Stimulated activated CD4-positive, alpha-beta T cell treated with anti-CD3 and anti-CD28 coated beads, Interleukin-1b, Interleukin-23, amount 100 ng/mL, for 48 hours (primary cell): ENCODE results near the gene THAP5.

Experiments
- DNase-seq: peaks from one replicate; pipeline ENCODE4 v3.0.0-alpha.2; 2020

Gene THAP5, protein sequence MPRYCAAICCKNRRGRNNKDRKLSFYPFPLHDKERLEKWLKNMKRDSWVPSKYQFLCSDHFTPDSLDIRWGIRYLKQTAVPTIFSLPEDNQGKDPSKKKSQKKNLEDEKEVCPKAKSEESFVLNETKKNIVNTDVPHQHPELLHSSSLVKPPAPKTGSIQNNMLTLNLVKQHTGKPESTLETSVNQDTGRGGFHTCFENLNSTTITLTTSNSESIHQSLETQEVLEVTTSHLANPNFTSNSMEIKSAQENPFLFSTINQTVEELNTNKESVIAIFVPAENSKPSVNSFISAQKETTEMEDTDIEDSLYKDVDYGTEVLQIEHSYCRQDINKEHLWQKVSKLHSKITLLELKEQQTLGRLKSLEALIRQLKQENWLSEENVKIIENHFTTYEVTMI

DNA sequence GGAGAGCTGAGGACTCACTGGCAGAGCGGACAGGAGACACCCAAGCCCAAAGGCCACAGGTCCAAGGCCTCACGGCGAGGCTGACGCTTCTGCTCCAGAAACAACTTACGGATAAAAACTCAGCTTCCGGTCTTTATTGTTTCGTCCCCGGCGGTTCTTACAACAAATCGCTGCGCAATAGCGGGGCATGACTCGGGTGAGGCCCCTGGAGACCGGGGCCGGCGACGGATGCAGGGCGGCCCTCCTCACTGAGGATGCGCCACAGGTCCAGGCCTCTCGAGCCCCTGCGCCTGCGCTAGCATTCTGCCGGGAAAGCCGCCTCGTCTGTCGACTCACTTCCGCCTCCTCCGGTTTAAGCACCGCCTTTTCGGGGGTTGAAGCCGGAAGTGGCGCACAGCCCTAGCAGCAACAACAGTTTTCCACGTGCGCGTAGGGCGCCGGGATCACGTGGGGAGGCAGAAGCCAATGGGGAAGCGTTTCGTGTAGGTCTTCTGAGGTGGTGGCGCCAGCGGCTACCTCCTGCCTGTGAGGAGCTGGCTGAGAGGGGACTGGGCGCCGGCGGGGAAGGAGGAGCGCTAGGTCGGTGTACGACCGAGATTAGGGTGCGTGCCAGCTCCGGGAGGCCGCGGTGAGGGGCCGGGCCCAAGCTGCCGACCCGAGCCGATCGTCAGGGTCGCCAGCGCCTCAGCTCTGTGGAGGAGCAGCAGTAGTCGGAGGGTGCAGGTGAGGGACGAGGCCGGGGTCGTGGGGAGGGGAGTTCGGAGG lies at the start of gene THAP5, which contains the start of gene DNAJB9:
Gene THAP5, minus strand, starts transcription at position 326 of the 765 bp plus-strand sequence. Its CDS starts 137 bp downstream, at position 189.
Gene DNAJB9, plus strand, starts transcription at position 494 of the 765 bp plus-strand sequence. CDS start 1,853 bp downstream, outside the sequence.
- peak; percentile 99 for DNase-seq

DNA sequence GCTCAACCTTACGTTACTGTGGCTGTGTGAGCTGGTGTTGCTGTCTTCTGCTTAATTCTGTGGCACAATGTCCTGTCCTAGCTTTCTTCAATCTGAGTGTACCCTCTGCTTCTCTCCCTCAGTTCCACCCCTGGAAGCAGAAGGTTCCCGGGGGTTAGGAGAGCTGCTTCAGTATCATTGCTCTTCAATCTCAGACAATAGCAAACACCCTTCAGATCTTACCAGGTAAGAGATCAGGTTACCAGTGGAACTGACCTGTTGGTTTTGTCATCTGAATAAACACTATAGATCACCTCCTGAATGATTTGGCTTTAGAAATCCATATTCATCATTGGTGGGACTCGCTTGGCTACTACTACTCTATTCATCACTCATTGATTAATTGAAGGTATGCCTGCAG lies 48.5 kb upstream of the THAP5 start:
- DNase-seq, result no peak

DNA sequence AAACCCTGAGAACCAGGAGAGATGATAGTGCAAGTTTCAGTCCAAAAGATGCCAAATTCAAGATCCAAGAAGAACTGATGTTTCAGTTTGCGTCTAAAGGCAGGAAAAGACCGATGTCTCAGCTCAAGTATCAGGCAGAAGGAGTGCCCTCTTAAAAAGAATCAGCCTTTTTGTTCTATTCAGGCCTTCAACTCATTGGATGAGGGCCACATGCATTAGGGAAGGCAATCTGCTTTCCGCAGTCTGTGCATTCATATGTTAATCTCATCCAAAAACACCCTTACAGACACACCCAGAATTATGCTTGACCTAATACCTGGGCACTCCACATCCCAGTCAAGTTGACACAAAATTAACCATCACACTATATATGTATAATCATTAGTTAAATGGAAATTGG lies 45.4 kb upstream of the THAP5 start:
- no peak for DNase-seq

DNA sequence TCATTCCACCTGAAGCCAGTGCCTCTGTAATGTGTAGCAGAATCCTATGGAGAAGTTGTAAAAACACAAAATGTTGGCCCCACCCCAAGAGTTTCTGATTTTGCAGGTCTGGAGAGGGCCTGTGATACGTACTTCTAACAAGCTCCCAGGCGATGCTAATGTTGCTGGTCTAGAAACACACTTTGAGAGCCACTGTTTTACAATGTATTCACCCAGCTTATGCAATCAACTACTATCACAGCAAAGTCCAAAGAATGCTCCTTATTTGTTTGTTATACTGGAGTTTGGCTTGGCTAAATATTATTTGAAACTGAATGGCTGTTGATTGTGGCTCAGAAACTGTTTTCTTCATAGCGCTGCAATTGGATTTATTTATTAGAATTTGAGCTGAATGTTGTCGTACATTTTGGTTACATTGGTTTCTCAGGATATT lies 44.5 kb upstream of the THAP5 start:
- no peak for DNase-seq

DNA sequence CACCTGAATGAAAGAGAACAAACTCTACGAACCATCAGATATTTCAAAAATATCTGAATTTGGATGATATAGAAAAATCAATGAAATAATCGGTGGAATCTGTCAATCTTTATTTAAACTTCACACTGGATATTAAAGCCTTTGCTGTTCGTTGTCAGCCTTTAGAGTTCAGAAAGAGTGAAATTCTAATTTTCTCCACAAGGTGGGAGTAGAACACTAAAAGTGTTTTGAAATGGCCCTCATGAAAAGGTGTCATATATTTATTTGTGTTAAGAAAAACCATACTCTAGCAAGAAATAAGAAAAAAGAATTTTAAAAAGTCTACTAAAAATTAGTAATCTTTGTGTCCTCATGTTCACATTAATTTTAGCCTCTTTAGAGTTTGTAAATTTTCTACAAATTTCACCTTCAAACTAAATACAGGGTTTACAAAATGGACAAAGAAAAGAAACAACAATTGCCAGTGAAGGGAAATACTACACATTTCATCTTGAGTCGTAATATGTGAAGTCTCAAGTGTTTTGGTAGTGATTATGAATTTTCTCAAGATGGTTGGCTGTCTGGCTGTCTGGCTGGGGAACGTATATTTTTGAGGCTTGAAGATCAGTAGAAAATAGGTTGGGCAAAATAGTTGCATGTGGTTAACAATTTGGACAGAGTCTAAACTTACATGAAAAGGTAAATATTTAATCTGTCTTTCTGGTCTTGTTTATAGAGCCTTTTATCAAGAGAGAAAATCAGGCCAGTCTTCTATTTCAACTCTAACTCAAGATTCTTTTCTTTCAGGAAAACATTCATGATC lies 43.8 kb upstream of the THAP5 start:
- no peak for DNase-seq

DNA sequence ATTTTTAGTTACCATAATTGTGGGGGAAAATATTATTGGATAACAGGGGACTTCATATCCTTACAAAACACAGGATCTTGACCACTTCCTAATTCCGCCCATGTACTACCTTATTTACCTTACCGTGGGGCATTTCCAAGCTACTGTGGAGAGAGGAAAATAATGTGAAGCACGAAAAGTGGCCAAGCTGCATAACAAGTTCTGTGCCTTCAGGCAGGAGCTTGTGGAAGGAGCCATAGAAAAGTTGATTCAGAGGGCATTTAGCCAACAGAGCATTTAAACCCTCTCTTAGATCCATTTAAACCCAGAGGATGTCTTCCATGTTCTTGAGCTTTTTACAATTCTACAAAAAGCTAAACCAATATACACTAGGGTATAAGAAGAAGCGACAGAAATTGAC lies 41.8 kb upstream of the THAP5 start:
- no peak for DNase-seq

DNA sequence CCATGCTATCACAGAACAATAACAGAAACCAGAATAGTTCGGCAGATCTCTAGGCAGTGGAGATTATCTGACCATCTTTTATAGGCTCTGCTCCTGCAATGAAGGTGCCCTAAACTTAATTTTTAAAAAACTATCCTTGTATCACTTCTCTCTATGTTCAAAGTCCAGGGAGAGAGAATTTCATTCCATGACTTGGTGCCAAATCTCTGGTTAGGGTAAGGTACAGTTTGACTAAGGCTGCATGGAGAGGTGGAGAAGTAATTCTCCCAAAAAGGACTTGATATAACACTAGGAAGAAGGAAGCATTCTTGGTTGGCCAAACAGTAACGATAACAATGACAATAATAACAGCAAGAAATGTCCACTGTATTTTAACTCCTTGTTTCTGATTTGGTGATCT lies 40.1 kb upstream of the THAP5 start:
- DNase-seq, result no peak

DNA sequence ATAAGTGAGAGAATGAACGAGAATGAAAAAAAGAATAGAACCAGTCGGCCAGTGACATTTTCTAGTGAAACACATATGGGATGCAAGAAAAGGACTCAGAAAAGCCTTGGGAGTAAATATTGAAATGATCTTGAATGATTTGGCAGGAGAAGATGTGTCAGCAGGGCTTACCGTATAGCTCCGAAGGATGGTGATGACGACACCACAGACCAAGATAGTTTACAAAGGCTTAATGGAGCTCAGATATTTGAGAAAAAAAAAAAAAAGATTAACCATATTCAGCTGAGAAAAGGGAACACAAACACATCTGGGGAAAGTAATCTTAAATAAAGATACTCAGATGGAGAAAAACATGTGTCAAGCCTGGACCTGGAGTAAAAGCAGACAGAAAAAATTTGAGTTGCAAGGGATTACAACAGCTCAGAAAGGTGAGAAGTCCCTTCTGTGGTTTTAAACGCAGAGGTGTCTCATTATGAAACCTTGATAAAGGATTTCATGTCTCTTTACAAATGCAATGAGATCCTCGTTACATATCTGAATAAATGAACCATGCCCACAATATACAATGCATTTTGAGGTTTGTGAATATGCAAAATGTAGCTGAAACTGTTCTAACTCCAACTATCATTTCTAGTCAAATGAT lies 36.2 kb upstream of the THAP5 start:
- DNase-seq, result no peak

DNA sequence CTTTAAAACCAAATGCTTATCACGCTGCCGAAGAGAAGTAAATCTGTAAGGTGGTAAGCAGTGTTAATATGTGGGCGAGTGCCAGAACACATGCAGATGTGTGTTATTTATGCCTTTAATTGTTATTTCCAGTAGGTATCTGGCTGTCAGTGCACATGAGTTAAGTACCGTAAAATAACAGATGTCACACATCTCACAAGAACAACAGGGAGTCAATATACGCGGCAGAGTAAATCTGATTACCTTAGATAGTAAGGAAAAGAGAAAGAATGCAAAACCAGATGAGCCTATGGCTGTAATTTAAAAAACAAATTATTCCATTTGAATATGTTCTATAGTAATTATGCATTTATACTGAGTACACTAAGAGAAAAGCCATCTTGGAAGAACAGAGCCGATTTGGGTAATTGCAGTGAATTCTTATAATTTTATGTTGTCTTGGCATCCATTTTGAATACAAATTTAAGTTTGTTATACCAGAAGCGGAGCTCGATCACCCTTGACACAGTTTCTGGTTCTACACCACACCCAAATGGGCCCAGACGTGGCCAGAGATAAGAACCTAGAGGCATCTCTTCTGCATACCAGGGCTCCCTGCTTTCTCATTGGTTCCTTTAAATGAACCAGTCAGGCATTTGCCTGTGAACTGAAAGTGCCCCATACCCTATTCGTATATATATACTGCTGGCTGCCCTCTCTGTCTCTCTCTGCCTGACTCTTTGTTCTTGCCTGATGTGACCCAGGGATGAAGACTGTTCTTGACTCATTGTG lies 35.0 kb upstream of the THAP5 start:
- DNase-seq, result no peak

DNA sequence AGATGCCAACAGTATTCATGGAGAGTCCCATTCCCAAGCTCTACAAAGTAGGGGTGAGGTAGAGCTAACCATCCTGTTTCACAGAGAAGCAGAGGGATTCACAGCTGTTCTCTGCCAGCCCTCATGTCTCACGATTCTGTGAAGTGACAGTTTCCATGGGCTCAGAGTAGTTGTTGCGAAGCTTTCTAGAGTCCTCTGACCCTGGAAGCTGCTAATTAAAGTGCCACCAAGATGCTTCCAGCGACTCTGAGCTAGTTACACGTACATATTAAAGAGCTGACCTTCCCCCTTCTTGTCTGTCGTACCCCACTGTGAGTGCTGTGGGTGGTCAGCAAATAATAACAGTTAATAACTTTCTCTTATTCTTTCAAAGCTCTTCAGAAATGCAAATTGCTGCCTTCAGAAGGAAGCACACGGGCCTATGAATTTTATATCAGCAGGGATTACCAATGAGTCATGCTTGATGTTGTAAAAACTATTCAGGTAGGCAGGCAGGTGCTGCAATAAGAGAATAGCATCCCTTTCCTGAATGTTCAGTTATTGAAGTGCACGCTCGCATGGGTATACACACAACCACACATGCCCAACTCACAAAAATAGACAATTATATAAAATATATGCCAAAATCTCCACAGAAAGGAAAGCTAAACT lies 34.3 kb upstream of the THAP5 start:
- DNase-seq, result no peak

DNA sequence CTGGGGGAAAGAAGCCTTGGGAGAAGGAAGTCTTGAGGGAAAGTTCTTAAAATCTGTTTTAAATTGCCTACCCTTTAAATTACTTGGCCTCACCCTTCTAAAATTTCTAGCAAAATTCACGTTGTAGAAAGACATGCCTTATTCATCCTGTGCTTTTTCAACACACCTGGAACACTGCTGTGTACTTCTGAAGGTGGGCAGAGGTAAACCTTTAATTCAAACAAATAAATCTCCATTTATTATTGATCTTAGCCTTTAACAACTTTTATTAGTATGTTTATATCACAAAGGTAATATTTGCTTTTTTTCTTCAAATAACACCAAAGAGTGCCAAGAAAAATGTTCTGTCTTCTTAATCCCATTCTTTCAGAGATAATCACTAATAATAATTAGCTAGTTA lies 30.9 kb upstream of the THAP5 start:
- DNase-seq, result no peak

DNA sequence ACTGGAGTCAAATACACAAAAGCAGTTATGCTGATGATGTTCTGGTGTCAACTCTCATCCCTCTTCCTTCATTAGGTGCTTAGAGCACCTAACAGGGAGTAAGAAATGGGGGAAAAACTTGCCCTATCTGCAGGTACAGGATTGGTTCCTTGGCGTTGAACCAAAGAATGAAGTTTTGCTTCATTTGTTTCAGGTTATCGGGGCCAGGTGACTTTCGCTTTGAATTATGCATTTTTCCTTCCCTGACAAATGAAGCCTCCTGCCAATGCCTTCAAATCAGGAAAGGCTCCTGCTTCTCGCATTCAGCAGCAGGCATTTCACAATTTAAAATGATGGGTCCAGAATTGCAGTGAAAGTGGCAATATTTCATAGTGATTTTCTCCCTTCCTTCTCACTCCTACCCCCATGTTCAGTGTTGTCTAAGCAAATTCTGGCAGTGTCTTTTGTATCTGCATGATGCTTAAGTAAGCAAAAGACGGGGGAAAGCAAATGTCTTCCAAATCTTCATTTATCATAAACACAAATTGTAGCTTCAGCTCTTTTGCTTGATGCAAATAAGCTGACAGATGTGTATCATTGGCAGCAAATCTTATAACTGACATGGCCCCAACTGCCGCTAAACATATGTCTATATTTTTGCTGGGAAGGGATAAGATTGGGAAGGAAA lies 29.5 kb upstream of the THAP5 start:
- no peak for DNase-seq

DNA sequence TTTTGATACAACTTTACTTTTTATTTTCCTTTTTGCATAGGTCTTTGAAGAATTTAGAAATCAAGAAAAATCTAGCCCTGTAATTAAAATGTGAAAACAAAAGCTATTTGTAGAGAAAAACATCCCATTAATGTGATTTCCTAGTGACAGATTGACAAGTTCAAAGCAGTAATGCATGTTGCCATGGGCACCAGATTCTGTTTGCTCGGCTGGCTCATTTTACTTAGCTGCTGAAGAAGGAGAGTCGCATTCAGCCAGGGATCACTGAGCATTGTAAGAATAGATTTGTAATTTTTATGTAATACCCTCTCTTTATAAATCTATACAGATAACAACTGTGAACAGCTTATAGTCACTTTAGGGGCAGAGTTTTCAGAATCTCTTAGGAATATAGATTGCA lies 28.6 kb upstream of the THAP5 start:
- DNase-seq, result no peak

DNA sequence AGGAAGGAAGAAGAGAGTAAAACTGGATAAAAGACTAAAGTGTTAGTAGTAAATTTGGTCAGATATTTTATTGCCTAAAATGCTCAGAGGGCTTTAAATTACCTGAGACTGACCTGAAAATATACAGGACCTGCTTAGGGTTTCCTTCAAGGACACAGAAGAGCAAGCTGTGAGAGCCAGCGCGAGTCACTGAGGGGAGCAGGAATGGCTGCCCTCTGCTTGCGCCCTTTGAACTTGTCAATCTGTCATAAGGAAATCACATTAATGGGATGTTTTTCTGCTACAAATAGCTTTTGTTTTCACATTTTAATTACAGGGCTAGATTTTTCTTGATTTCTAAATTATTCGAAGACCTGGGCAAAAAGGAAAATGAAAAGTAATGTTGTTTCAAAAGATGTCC lies 27.1 kb upstream of the THAP5 start:
- DNase-seq, result no peak

DNA sequence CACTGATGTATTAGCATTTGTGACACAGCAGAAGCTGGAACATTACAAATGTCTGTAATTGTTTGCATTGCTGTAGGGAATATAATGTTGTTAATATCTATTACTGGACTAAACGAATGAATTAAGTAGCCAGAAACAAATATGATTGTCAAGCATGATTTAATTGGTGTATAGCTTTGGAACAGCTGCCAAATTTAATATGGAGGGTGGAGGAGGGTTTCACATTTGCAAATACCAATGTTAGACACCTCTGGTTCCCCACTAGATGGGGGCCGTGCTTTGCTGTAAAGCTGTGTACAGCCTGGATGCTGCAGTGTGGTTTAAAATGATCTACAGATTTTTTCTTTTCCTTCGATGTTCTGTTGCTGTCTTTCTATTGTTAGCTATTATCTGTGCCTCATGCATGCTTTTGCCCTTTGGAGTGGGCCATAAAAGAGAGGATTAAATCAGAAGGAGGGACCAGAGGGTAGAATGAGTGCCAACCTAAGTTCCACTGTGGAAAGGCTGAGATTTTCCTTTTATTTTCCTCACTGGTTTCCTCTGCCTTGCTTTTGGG lies 23.2 kb upstream of the THAP5 start:
- no peak for DNase-seq

DNA sequence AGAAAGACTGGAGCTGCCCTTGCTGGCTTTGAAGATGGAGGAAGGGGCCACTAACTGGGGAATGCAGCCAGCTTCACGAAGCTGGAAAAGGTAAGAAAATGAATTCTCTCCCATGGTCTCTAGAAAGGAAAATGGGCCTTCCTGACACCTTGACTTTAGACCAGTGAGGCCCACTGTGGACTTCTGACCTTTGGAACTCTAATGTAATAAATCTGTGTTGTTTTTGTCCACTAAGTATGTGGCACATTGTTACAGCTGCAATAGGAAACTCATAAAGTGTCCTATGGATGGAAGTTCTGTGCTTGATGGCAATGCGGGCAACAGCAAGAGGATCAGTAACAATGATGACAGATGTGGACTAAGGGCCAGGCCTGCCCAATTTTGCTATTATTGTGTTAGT lies 21.1 kb upstream of the THAP5 start:
- DNase-seq, result no peak

DNA sequence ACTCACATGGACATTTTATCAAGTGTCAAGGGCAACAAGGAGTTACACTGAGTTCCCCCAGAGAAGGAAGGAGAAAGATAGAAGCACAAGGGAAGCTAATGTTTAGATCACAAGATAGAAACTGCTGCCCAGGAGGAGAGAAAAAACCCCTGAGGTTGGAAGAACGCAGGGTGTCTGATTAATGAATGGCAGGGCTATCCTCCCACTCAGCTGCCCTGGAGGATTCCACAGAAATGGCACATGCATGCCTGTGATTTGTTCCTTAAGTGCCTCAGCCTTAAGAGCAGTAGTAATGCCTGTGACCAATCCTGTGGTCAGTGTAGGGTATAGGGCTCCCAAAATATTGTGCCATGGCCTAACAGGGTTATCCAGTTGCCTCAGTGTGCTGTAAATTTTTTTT lies 20.4 kb upstream of the THAP5 start:
- DNase-seq, result no peak

DNA sequence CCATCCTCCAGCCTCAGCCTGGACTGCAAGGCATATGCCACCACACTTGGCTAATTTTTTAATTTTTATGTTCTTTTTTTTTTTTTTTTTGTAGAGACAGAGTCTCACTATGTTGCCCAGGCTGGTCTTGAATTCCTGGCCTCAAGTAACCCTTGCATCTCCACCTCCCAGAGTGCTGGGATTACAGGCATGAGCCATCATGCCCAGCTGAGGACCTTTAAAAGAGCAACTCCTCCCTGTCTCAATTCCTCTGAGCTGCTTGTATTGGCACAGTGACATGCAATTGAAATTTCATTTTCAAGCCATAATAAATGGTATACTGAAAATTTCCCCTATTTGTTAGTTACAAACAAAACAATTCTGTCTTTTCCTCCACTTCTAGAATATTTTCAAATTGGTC lies 19.7 kb upstream of the THAP5 start:
- no peak for DNase-seq

DNA sequence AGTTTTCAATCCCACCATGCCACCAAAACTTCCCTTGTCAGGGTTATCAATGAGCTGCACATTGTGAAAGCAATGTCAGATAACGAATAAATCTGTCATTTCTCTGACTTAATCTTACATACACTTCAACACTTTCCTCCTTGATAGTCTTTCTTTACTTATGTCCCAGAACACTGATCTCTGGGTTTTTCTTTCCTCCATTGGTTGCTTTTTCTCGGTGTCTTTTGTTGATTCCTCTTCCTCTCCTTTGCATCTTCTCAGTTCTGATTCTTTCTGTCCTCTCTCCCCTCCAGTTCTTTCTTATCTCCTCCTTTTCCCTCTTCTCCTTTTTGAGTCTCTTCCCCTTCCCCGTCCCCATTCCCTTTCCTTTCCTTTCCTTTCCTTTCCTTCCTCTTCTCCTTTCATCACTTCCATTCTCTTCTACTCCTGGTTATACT lies 16.8 kb upstream of the THAP5 start:
- DNase-seq, result no peak

DNA sequence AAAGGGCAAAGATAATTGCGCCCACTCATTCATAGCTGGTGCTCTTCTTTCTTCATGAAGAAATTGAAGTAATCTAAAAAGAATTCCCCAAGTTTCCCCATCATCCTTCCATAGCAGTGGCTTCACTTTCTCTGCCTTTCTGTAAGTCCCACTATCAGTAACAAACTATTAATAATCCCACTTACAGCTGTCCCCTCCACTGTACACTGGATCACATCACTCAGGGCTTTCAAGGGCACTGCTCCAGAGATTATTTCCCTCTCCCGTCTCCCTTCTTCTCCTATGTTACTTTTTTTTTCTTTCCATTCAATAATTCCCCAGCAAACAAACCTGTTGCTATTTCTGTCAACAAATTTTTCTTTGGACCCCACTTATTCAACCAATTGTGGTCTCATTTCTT lies 16.3 kb upstream of the THAP5 start:
- no peak for DNase-seq

DNA sequence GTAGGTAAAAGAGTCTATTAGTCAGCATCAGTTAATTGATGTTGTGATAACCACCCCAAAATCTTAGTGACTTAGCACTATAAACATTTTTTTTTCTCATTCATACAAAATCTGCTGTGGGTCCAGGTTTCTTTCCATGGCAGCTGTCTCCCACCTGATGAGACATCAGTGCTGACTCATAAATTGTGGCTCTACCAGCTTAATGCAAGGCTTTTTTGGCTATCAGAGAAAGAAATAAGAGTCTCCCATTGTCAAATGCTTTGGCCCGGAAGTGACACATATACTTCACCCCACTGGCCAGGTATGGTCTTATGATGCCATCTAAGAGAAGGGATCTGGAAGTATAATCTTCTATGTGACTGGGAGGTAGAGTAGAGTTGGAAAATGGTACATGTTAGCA lies 14.7 kb upstream of the THAP5 start:
- no peak for DNase-seq
